Measurements from ENCODE around the gene ITGB5.

The ITGB5 gene

GRCh38 chr3:124860599-124860998 lies 26.6 kb downstream of the ITGB5 start:
- DNase-seq (ENCODE audit: low spot score), result no peak

GRCh38 chr3:124859025-124859424 lies 28.1 kb downstream of the ITGB5 start:
- DNase-seq (ENCODE audit: low spot score), result no peak

- DNase-seq (ENCODE audit: low spot score), result no peak
These were observed 28.9 kb downstream of the ITGB5 start for GRCh38 chr3:124858275-124858674.

GRCh38 chr3:124856677-124857076 lies 30.5 kb downstream of the ITGB5 start:
- DNase-seq (ENCODE audit: low spot score), result no peak

GRCh38 chr3:124854009-124854408 lies 33.2 kb downstream of the ITGB5 start:
- no peak for DNase-seq (ENCODE audit: low spot score)

- no peak for DNase-seq (ENCODE audit: low spot score)
These were observed 33.7 kb downstream of the ITGB5 start for GRCh38 chr3:124853446-124853845.

- DNase-seq (ENCODE audit: low spot score), result no peak
These were observed 35.3 kb downstream of the ITGB5 start for GRCh38 chr3:124851905-124852304.

GRCh38 chr3:124851136-124851535 lies 36.0 kb downstream of the ITGB5 start:
- no peak for DNase-seq (ENCODE audit: low spot score)

- DNase-seq (ENCODE audit: low spot score), result no peak
These were observed 36.5 kb downstream of the ITGB5 start for GRCh38 chr3:124850633-124851032.

- no peak for DNase-seq (ENCODE audit: low spot score)
These were observed 37.0 kb downstream of the ITGB5 start for GRCh38 chr3:124850212-124850611.

GRCh38 chr3:124848300-124848699 lies 38.9 kb downstream of the ITGB5 start:
- no peak for DNase-seq (ENCODE audit: low spot score)

- DNase-seq (ENCODE audit: low spot score), result no peak
These were observed 39.3 kb downstream of the ITGB5 start for GRCh38 chr3:124847863-124848262.

GRCh38 chr3:124847051-124847450 lies 40.1 kb downstream of the ITGB5 start:
- no peak for DNase-seq (ENCODE audit: low spot score)

GRCh38 chr3:124846189-124846588 lies 41.0 kb downstream of the ITGB5 start:
- DNase-seq (ENCODE audit: low spot score), result no peak

- DNase-seq (ENCODE audit: low spot score), result no peak
These were observed 41.8 kb downstream of the ITGB5 start for GRCh38 chr3:124845406-124845805.

- no peak for DNase-seq (ENCODE audit: low spot score)
These were observed 43.5 kb downstream of the ITGB5 start for GRCh38 chr3:124843506-124844177.

- no peak for DNase-seq (ENCODE audit: low spot score)
These were observed 44.1 kb downstream of the ITGB5 start for GRCh38 chr3:124843047-124843446.

- no peak for DNase-seq (ENCODE audit: low spot score)
These were observed 45.6 kb downstream of the ITGB5 start for GRCh38 chr3:124841517-124841916.

GRCh38 chr3:124840331-124840730 lies 46.8 kb downstream of the ITGB5 start:
- no peak for DNase-seq (ENCODE audit: low spot score)

- DNase-seq (ENCODE audit: low spot score), result no peak
These were observed 47.3 kb downstream of the ITGB5 start for GRCh38 chr3:124839896-124840295.

- no peak for DNase-seq (ENCODE audit: low spot score)
These were observed 48.2 kb downstream of the ITGB5 start for GRCh38 chr3:124838963-124839362.

GRCh38 chr3:124837730-124838186 lies 49.4 kb downstream of the ITGB5 start:
- DNase-seq (ENCODE audit: low spot score), result no peak

GRCh38 chr3:124837065-124837464 lies 50.1 kb downstream of the ITGB5 start:
- no peak for DNase-seq (ENCODE audit: low spot score)

GRCh38 chr3:124836448-124836847 lies 50.7 kb downstream of the ITGB5 start:
- DNase-seq (ENCODE audit: low spot score), result no peak
